GM12874 (cell line): ENCODE results near the gene ACSL5.

Experiments
- CTCF ChIP-seq: IDR thresholded peaks from 2 replicates; pipeline ENCODE4 v1.5.1; 2011; ENCODE audit warnings: low read depth, mild to moderate bottlenecking, control low read depth, low read length, moderate library complexity; ENCODE audit not compliant: insufficient read depth

ACSL5 gene

DNA sequence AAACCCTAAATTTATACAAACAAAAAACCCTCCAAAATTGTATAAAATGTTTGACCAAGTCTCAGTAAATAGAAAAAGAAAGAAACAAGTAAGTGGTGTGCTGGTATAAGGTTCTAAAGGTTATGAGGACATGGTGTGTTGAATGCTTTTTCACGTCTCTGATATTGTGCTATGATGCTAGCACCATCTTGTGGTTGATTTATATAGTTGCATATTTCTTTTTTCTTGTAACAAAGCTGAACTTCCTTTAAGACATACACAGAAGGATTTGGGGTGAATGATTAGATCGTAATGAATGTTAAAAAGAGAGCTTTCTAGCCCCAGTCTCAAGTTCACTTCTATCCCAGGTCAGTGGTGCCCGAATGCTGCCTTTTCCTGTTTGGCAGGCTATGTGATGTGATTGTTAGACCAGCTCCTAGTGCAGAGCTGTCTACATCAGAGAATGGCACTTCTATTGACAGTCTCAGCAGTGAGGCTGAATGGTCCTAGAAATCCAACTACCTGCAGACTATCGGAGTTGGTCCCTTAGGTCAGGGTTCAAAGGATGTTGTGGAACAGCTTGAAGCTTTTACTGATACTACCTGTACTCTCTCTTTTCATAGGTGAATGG is 98.1 kb downstream of the ACSL5 start:
- no peak for TF ChIP-seq CTCF

- TF ChIP-seq CTCF: peak; percentile 33; the same call in 1 of the 2 replicates
Observed at GRCh38 chr10:112475575-112476218, 101.8 kb downstream of the ACSL5 start.
